ENCODE measurements around the gene GIPR. TPM values are rescaled to one million over a fixed set of nuclear protein-coding genes. Genes with fewer than 3 reads are reported as not detected.

The GIPR gene
- total RNA-seq, 1 experiment from 2014 or later, result 6.9 TPM

DNA sequence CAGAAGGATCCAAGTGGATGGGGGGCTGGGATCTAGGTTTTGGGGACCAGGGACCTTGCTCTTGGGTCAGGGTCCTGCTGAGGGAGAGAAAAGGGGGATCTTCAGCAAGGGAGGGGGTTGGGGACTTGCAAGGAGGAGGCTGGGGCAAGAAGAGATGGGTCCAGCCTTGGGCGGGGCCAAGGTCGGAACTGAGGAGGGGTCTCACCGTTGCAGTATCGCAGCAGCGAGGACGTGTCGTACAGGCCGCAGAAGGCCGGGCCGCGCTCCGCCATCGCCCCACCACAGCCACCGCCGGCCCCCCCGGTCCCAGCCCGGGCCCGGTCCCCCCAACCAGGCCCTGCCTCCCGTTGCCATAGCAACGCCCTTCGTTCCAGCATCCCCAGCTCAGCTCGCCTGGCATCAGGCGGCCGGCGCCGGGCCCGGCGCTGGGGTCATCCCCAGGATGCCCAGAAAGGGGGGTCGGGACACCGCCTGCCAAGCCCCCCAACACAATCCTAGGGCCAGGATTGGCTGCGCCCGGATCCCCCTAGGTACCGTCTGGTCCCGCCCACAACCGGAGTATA lies 22.9 kb upstream of the GIPR start:
- no TSS peak for BruUV-seq (replicated peaks)
- CTCF ChIA-PET, result interaction anchor here (0.6 to 1.3 kb wide), 10 partner anchors 14 to 1352 kb away, joined by 3 to 9 read pairs (median 4); partner anchors contain the start of gene QPCTL
- Mint-ChIP-seq H3K4me3 (ENCODE audit: low read depth, unreplicated experiment) (peak overlapping the region; percentile 73), H3K27me3 (ENCODE audit: unreplicated experiment) (peaks cover 15% of the 10 kb centered on the region), H3K27ac (ENCODE audit: unreplicated experiment) (peak overlapping the region; percentile 70), H3K9me3 (ENCODE audit: low read depth, unreplicated experiment) (peaks cover 7% of the 10 kb centered on the region), H3K36me3 (ENCODE audit: insufficient read depth, unreplicated experiment) (peaks cover 48% of the 10 kb centered on the region), H3K4me1 (ENCODE audit: low read depth, unreplicated experiment) (peaks cover 45% of the 10 kb centered on the region)
- intact Hi-C loops (cut with micrococcal nuclease; ENCODE audit: unreplicated experiment), result no loop called here
- TF ChIP-seq, protein P1, sequence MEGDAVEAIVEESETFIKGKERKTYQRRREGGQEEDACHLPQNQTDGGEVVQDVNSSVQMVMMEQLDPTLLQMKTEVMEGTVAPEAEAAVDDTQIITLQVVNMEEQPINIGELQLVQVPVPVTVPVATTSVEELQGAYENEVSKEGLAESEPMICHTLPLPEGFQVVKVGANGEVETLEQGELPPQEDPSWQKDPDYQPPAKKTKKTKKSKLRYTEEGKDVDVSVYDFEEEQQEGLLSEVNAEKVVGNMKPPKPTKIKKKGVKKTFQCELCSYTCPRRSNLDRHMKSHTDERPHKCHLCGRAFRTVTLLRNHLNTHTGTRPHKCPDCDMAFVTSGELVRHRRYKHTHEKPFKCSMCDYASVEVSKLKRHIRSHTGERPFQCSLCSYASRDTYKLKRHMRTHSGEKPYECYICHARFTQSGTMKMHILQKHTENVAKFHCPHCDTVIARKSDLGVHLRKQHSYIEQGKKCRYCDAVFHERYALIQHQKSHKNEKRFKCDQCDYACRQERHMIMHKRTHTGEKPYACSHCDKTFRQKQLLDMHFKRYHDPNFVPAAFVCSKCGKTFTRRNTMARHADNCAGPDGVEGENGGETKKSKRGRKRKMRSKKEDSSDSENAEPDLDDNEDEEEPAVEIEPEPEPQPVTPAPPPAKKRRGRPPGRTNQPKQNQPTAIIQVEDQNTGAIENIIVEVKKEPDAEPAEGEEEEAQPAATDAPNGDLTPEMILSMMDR (IDR thresholded peaks at IDR 0.05; ENCODE audit: unreplicated experiment), result no peak
- DNase-seq, result no peak

DNA sequence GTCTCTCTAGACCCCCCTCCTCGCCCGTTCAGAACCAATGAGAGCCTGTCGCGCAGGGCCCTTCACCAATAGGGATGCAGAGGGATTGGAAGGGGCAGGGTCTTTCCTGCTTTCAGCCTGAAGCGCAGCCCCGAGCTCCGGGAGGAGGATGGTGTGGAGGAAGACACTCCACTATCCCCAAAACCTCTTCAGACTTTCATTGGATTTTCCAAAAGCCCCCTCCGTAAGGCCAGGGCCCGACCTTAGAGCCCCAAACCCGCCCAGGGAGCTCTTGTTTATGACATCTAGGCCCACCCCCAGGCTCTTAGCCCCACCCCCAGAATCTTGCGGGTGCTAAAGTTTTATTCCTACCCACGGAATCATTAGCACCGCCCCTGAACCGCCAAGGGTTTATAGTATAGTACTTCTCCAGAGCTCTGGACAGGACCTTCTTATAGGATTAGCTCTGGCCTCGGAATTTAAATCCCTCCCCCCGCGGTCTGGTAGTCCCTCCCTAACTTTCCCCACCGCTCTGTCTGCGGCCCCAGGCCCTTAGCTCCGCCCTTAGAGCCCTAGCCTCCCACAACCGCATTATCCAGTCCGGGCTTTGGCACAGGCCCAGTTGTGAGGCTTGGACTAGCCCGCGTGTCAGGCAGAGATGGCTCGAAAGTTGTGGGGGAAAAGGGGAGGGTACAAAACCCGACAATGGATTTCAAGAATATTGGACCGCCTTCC lies 22.2 kb upstream of the GIPR start:
- TF ChIP-seq, protein P1 (IDR thresholded peaks at IDR 0.05; ENCODE audit: unreplicated experiment), result no peak
- Mint-ChIP-seq H3K4me1 (ENCODE audit: low read depth, unreplicated experiment) (peaks cover 39% of the 10 kb centered on the region), H3K9me3 (ENCODE audit: low read depth, unreplicated experiment) (peaks cover 6% of the 10 kb centered on the region), H3K36me3 (ENCODE audit: insufficient read depth, unreplicated experiment) (peaks cover 44% of the 10 kb centered on the region), H3K4me3 (ENCODE audit: low read depth, unreplicated experiment) (peak overlapping the region; percentile 73), H3K27me3 (ENCODE audit: unreplicated experiment) (peaks cover 15% of the 10 kb centered on the region), H3K27ac (ENCODE audit: unreplicated experiment) (peak overlapping the region; percentile 70)
- peak; percentile 87 for DNase-seq
- CTCF ChIA-PET, result interaction anchor here (0.5 to 1.3 kb wide), 13 partner anchors 15 to 1628 kb away, joined by 3 to 9 read pairs (median 4); partner anchors contain the start of gene QPCTL
- BruUV-seq (replicated peaks), result no TSS peak
- intact Hi-C loops (cut with micrococcal nuclease; ENCODE audit: unreplicated experiment), result no loop called here

DNA sequence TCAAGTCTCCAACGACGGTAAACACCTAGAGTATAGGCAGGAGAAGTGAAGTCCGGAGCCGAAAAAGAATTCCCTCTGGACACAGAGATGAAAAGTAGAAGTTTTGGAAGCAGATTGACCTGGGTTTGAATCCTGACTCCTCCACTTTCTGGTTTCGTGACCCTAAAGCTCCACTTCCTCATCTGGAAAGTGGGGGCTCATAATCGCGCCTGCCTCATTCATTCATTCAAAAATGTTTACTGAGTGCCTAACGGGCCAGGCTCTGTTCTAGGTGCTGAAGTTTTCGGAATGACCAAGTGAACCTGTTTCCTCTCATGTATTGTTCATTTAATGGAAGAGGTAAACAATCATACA lies 21.7 kb upstream of the GIPR start:
- Mint-ChIP-seq H3K27me3 (ENCODE audit: unreplicated experiment) (peaks cover 15% of the 10 kb centered on the region), H3K4me3 (ENCODE audit: low read depth, unreplicated experiment) (peak overlapping the region; percentile 73), H3K27ac (ENCODE audit: unreplicated experiment) (peak overlapping the region; percentile 70), H3K9me3 (ENCODE audit: low read depth, unreplicated experiment) (peaks cover under 1% of the 10 kb centered on the region), H3K36me3 (ENCODE audit: insufficient read depth, unreplicated experiment) (peaks cover 39% of the 10 kb centered on the region), H3K4me1 (ENCODE audit: low read depth, unreplicated experiment) (peaks cover 34% of the 10 kb centered on the region)
- CTCF ChIA-PET, result interaction anchor here (0.5 to 1.3 kb wide), 11 partner anchors 16 to 1628 kb away, joined by 3 to 8 read pairs (median 3); partner anchors contain the start of gene QPCTL
- TF ChIP-seq, protein P1 (IDR thresholded peaks at IDR 0.05; ENCODE audit: unreplicated experiment), result no peak
- no TSS peak for BruUV-seq (replicated peaks)
- no peak for DNase-seq
- intact Hi-C loops (cut with micrococcal nuclease; ENCODE audit: unreplicated experiment), result no loop called here

DNA sequence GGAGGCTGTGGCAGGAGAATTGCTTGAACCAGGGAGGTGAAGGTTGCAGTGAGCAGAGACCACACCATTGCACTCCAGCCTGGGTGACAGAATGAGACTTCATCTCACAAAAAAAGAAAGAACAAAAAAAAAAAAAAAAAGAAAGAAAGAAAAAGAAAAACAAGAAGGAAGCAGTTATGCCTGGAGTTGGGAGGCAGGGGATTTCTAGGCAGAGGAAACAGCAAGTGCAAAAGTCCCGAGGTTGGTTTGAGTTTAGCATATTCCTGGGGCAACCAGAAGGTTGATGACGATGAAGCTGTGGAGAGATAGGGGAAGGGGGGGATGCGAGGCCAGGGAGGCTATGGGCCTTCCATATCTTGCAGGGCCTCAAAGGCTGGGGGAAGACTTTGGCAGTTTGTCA lies 17.3 kb upstream of the GIPR start:
- no peak overlapping the region for H3K27ac Mint-ChIP-seq (ENCODE audit: unreplicated experiment)
- TF ChIP-seq, protein P1 (IDR thresholded peaks at IDR 0.05; ENCODE audit: unreplicated experiment), result no peak
- H3K4me3 Mint-ChIP-seq (ENCODE audit: low read depth, unreplicated experiment), result no peak overlapping the region
- no TSS peak for BruUV-seq (replicated peaks)
- H3K9me3 Mint-ChIP-seq (ENCODE audit: low read depth, unreplicated experiment), result no peaks in the 10 kb centered on the region
- peaks cover 9% of the 10 kb centered on the region for H3K4me1 Mint-ChIP-seq (ENCODE audit: low read depth, unreplicated experiment)
- peaks cover 6% of the 10 kb centered on the region for H3K36me3 Mint-ChIP-seq (ENCODE audit: insufficient read depth, unreplicated experiment)
- CTCF ChIA-PET, result interaction anchor here (1.2 kb wide), 1 partner anchor 9 kb away, joined by 5 read pairs; no protein-coding TSS in a partner anchor
- H3K27me3 Mint-ChIP-seq (ENCODE audit: unreplicated experiment), result no peaks in the 10 kb centered on the region
- intact Hi-C loops (cut with micrococcal nuclease; ENCODE audit: unreplicated experiment), result no loop called here
- no peak for DNase-seq
